GM13977 (cell line): ENCODE results near the gene RPTN.

Experiments used
- DNase-seq: peaks from one replicate; pipeline ENCODE4 v3.0.0; 2012; ENCODE audit warnings: low spot score
- in situ Hi-C: fragments of 300-500 bp; cut with MboI; formaldehyde crosslinking; loops from one replicate; pipeline ENCODE4 v1.12.0; 2022; ENCODE audit warnings: low sequenced_read_pairs, low pct_unique_long_range_greater_than_20kb, mixed read lengths, inconsistent platforms; ENCODE audit not compliant: unreplicated experiment
- TF ChIP-seq, protein P1 (sequence below): IDR thresholded peaks from 2 replicates; pipeline ENCODE4 v1.5.1; 2012; ENCODE audit warnings: mild to moderate bottlenecking, control low read depth; ENCODE audit not compliant: insufficient read depth; ENCODE audit errors: extremely low read depth, missing control alignments

The RPTN gene

DNA sequence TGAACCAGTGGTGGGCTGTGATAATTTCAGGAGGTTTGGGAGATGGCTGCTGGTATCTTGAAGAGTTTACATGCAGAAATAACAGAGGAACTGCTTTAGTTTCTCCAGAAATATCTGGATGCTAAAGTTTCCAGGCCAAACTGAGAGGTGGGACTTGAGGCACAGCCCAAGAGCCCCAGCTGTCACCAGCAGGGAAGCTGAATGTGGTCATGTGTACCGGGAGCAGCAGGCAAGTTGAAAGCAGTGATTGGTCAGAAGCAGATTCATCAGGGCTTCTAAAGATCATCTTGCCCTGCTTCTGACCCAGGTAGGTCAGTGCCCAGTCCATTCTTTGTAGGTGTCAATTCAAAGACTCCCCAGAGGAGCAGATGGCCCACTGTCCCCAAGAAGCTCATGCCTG lies 7.9 kb upstream of the RPTN start:
- TF ChIP-seq, protein P1, sequence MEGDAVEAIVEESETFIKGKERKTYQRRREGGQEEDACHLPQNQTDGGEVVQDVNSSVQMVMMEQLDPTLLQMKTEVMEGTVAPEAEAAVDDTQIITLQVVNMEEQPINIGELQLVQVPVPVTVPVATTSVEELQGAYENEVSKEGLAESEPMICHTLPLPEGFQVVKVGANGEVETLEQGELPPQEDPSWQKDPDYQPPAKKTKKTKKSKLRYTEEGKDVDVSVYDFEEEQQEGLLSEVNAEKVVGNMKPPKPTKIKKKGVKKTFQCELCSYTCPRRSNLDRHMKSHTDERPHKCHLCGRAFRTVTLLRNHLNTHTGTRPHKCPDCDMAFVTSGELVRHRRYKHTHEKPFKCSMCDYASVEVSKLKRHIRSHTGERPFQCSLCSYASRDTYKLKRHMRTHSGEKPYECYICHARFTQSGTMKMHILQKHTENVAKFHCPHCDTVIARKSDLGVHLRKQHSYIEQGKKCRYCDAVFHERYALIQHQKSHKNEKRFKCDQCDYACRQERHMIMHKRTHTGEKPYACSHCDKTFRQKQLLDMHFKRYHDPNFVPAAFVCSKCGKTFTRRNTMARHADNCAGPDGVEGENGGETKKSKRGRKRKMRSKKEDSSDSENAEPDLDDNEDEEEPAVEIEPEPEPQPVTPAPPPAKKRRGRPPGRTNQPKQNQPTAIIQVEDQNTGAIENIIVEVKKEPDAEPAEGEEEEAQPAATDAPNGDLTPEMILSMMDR = no peak
- no peak for DNase-seq
- in situ Hi-C loops = no loop called here

DNA sequence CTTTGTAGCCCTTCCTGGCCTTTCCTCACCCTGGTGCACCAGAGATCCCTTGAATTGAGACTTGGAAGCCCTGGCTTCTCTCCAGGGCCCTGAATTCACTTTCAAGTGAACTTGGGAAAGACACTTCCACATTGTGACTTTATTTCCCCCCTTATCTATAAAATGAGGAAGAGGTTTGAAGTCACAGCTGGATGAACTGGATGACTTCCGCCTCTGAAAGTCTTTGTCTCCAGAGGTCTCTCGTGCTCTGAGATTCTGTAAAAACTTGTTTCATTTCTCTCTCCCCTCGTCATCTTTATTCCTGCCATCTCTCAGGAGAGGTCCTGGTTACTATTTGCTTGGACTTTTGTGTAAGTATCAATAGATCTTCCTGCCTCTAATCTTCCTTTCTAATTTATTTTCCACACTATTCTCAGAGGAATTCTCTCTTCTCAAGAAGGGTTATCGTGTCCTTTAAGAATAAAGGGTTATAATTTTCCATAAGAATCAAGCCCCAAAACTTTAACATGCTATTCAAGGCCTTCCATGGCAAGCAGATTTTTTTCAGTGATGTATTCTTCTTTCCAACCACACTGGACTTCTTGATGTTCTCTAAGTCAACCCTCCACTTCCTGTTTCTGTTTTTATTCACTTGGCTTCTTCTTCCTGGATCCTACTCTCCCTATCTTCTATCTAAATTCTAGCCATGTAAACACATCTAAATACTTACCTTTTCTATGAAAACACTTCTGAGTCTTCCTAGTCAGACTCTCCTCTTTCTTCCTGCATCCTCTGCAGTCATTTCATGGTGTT lies 6.5 kb upstream of the RPTN start:
- in situ Hi-C loops = no loop called here
- DNase-seq = no peak

DNA sequence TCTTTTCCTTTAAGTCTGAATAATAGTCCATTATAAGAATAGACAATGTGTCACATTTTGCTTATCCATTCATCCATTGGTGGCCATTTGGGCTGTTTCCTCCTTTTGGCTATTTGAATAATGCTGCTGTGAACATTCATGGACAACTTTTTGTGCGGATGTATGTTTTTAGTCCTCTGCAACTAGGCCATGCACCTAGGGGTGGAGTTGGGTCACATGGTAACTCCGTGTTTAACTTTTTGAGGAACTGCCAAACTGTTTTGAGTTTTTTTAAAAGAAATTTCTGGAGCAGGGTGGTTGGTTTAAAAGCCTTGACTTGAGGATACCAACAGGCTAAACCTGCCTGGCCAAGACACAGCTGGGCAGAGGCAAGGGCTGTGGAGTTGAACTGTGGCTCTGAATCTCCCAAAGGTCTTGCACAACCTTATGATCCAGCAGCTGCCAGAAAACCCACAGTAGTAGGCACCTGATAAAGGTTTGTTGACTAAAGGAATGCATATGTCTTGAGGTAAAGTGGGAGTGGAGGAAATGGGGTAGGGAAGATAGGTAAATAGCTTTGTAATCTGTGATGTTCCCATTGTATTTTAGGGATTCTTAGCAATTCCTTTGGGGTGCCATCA lies 5.6 kb upstream of the RPTN start:
- DNase-seq = no peak
- in situ Hi-C loops = no loop called here
- TF ChIP-seq, protein P1 = no peak

More for the DNA sequence above, 6.5 kb upstream of the RPTN start:
- TF ChIP-seq, protein P1 = no peak

DNA sequence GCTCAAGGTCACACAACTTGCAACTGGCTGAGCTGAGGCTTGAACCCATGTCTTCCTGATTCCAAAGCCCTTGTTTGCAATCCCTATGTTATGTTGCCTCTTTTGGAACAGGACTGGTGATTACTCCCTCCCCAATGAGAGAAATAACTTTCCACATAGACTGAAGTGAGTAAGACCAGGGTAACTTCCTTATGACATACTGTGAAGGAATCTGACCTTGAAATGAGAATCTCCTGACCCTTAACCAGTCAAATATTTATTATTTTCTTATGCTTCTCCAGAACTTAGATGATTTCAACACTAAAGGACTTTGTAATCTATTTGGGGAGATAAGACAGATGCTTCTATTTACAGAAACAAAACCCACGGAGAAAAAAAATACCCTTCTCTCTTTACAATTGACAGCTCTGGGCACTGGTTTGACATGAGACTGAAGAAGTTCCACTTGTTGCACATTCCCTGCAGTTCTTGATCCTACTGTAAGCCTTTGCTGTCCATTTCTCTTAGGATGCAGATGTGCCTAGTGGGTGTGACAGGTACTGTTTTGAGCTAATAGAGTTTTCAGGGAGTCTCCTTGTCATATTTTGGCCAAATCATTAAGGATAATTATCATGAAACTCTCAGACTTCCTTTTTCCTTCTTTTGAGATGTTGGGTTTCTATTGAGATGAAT lies 3.9 kb upstream of the RPTN start:
- TF ChIP-seq, protein P1 = no peak
- DNase-seq = no peak
- in situ Hi-C loops = no loop called here

DNA sequence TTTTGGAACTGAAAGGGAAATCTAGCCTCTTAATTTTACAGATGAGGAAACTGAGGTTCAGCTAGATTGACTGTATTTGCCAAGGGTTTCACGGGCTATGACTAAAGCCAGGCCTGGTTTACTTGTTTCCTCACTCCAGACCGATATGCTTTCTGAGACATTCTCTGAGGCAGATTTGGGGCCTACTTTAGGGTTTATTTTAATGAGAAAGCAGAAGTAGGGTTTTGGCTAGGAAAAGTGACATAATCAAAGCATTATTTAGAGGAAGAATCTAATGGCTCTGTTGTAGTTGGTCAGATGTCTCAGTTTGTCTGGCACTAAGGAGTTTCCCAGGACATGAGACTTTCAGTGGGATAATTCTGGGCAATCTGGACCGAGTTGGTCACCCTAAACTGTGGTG lies 1.5 kb upstream of the RPTN start:
- in situ Hi-C loops = no loop called here
- TF ChIP-seq, protein P1 = no peak
- DNase-seq = no peak

DNA sequence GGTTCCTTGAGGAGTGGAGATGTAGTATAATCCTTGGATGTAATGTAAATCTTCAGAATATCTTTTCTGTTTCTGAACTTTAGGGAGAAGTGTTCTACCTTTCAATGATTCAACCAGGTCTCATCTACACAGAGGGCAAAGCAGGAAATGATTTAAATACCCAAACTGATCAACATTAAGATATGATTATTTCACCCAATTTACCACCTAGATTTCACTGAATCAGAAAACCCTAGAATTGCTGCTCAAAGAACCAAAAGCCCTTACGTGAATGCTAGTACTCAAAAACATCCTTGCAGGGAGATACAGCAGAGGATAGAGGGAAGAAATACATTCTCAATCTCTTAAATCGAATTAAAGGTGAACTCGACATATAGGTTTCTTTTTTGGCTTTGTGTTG lies 5.0 kb downstream of the RPTN start:
- no peak for DNase-seq
- TF ChIP-seq, protein P1 = no peak
- in situ Hi-C loops = no loop called here
